ENCODE data around the gene JAZF1.

JAZF1 gene

DNA sequence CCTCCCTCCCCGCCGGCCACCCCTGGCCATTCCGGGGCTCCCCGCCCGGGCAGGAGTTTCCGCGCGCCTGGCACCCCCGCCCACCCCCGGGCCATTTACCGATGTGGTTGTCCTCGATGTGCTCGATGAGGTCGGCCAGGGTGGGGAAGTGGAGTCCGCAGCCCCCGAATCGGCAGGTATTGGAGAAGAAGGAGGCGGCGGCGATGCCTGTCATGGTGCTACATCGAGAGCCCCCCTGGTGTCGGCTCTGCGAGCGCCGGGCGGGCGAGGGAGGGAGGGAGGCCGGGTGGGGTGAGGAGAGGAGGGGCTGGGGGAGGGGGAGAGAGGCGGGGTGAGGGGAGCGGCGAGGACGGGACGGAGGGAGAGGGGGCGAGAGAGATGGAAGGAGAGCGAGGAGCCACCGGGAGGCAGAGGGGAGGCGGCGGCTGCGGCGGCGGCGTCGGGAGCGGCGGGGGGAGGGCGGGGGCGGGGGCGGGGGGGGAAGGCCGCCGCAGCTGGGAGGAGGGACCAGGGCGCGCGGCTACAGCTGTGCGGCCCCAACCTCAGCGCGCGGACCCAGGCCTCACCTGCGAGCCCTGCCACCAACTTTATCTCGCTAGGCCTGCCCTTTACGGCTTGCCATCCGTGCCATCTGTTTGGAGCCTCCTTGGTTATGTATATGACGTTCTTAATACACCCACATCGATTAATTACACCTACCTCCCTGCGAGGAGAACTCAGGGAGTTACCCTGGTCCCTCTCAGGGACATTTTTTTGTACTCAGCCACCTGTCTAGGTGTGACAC lies at the start of gene JAZF1:
JAZF1 (minus strand) TSS at position 432 of the 784 bp plus-strand sequence.
- DNase-seq: peak; percentile 76 to 85

DNA sequence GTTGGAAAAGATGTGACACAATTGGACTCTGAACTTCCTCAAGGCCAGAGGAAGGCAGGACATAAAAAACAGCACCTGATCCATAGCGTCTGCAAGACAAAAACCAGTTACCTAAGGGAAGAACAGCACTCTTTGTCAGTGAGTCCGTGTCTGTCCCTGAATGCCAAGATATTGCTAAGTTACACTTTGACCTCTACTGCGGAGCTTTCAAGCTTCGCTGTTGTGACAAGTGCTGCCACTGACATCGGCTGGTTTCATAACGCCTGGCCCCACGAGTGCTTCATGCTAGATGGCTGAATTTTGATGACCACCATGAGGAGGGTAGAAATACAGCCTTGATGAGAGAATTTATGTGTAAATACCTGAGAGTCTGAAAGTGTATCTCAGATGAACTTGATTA lies 49.7 kb upstream of the JAZF1 start:
- no peak for DNase-seq

DNA sequence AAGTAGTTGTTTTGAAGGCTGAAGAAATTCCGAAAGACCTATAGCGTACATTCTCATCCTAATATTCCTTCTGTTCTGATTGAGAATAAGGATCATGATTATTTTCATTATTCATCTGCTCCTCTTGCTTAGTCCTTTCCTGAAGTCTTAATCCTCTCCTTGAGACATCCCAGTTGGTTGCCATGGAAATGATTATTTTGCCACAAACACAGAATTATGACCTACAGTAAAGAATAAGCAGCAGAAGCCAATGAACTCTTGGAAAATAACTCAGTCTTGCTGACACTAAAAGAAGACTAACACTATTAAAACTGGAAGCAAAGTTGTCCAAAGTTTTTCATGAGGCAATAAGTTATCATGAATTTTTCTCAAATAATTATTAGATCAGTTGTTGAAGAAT lies 47.8 kb upstream of the JAZF1 start:
- no peak for DNase-seq

DNA sequence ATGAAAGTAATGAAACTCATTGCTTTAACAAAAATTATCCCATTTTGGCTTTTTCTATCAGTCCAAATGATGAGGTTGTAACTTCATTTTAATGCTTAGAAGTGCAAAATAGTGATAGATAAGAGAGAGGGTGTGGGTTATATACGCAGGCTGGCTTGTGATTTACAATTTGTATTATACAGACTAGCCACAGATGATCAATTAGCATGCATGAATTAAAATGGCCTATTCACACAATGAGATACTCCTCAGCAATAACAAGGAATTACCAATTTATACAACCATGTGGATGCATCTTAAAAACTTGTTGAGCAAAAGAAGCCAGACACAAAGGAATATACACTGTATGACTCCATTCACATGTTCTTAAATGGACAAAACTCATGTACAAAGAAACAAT lies 45.4 kb upstream of the JAZF1 start:
- no peak for DNase-seq

DNA sequence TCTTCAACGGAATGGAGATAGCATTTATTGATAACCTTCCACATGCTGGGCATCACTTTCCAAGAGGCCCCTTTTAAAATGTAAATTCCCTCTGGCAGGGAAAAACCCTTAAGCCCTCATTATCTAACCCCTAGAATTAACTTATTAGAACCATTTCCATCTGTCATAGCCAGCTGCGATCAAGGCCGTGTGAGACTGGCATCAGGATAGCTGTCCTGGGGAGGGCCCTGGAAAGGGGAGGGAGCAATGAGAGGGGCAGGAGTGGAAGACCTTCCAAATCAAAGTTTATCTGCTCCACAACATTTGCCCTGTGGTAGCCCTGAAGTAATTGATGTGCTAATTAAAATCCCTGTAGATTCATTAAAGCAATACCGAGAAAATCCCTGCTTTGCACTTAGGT lies 45.0 kb upstream of the JAZF1 start:
- no peak for DNase-seq

DNA sequence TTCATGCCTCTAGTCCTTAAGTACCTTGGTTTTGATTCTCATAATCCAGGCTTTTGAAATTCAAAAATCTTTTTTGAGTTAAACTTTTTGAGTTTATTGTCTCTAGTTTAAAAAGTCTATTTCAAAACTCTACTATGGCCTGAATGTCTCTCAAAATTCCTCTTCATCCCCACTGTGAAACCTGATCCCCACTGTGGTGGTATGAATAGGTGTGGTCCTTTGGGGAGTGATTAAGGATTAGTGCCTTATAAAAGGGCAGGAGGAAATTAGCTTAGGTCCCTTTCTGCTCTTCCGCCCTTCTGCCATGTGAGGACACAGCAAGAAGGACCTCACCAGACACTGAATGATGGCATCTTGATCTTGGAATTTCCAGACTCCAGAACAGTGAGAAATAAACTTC lies 44.1 kb upstream of the JAZF1 start:
- no peak for DNase-seq

DNA sequence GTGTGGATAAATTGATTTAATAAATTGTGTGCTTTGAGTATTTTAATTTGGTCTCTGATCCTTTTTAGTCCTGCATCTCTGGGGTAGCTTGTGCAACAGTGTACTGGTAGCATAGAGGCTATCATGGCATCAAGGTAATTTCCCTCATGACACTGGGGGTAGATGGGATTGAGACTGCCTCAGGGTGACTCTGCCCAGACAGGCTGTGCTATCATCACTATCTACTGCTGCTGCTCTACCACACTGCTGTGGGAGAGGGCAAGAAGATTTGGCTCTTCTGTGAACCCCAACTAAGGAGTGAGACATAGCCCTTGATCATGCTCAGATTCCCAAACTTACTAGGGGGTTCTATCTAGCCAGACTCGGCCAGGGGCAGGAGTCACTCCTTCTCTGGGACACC lies 43.6 kb upstream of the JAZF1 start:
- DNase-seq: no peak

DNA sequence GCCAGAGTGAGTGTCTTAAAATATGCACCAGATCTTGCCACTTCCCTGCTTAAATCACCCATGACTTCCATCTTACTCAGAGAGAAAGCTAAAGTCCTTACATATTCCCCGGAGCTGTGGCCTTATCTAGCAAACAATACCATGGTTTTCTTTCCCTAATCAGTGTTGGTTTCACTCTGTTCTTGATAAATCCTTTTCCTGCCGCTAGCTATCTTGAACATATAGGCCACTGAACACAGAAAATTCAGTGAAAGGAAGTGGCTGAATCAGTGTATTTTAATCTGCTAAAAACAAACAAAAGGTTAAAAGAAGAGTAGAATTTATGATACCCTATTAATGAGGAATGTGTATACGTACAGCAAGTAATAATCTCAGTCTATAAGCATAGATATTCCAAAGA lies 42.0 kb upstream of the JAZF1 start:
- DNase-seq: no peak

DNA sequence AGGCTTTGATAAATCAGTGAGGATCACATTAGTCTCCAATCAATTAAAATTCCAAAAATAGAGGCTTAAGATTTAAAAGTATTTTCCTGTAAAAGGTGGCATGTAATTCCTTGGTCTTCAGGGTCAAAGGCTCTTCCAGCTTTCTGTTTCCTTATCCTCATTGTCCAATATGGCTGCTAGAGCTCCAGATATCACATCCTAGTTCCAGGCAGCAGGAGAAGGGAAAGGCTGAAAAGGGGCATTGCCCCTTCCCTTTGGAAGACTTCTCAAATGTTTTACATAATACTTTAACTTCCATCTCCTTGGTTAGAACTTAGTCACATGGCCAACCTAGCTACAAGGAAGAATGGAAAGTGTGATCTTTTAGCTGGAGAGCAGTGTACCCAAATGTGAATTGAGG lies 39.2 kb upstream of the JAZF1 start:
- DNase-seq: no peak

DNA sequence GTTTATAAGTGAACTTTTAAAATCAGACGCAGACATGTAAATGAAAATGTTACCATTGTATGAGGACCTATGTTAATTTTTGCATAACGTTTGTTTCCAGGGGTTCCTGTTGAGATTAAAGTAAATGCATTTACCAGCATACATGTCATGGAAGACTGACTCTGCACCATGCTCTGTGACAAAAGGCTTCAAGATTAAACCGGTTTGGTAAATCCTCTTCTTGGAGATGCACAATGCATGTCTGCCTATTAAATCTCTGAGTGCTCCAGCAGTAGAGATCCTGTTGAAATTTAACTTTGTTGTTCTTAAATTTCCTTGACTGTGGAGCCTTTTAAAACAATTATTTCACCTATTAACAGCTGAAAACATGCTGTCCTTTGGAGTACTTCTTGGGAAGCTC lies 36.5 kb upstream of the JAZF1 start:
- DNase-seq: no peak

DNA sequence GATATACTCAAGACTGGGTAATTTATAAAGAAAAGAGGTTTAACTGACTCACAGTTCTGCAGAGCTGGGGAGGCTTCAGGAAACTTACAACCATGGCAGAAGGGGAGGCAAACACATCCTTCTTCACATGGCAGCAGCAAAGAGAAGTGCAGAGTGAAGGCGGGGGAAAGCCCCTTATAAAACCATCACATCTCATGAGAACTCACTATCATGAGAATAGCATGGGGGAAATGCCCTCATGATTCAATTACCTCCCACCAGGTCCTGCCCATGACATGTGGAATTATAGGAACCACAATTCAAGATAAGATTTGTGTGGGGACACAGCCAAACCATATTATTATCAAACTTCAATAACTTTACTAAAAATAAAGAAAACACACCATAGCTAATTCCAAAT lies 30.4 kb upstream of the JAZF1 start:
- no peak for DNase-seq

DNA sequence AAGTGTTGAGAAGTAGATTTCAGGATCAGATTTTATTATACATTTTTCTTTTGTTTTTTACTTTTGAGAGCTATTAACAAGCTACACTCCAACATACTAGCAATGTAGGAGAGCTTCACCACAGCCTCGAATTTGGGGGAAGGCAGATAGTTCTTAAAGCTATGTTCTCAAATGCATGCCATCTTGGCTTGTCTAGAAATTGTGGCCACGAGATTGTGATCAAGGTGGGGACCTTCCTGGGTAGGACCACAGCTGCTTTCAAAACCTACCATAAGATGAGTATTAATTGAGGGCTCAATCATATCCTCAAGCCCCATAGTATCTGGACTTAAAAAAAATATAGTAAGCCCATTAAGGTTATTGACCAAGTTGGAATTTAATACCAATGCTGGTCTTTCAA lies 27.9 kb upstream of the JAZF1 start:
- no peak for DNase-seq

DNA sequence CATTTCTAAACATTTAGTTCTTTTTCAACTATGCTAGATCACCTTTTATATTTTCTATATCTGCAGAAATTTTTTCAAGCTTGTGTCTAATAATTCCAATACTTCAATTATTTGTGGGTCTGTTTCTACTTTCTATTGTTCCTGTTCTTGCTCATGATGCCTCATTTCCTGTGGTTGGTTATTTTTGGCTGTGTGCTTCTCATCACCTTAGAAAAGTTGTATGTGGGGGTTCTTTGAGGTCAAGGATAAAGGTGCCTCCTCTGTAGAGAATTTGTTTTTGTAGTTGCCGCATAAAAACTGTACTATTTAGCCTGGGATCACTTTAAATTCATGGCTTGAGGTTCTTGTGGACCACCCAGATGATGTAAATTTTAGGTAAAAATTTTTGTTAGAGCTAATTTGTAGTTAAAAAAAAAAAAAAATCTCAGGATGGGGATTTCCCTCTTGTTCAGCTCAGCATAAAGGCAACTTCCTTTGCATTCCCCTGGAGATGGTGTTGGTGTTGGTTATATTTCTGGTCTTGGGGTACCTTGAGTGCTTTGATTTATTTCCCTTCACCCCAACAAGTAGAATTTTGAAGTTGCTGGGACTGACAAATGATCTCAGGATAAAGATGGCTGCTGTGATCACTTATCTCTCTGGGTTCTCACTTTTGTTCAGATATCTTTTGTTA lies 27.0 kb upstream of the JAZF1 start:
- DNase-seq: no peak

DNA sequence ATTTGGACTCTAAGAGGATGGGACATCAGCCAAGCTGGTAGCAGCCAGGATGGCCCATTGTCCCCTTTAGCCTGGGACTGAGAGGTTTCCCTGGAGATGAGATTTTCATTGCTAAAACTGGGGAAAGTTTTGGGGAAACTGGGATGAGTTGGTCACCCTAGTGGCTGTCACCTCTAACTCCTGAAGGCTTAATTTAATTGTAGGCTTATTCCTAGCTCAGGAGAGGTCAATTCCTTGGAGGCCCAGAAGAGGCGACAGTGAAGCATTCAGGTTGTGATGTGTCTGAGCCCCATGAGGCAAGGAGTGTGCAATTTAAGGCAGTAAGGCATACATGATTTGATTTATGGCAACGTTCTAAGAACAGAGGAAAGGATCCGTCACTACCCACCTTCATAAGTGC lies 24.9 kb upstream of the JAZF1 start:
- no peak for DNase-seq

DNA sequence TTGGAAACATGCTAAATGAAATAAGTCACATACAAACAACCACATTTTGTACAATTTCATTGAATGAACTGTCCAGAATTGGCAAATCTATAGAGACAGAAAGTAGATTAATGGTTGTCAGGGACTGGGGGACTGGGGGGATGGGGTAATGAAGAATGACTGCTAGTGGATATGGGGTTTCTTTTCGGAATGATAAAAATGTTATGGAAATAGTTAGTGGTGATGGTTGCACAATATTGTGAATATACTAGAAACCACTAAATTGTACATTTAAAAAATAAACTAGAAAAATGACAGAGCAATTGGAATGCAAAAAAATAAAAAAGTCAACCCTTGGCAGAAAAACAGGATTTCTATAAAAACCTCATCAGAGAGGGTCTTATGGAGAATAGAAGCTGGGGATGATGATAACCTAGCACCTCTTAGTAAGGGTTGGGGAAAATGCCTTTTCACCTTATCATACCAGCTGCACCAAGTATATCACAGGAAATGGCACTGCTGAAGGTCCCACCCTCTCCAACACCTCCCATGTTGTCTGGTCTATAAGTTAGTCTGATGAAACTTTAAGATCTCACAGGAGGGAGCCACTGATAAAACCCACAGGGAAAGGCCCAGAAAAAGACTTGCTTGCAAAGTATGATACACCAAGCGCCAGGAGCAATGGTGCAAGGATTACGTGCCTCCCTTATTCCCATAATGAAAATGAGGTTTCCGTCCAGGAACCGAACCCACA lies 23.1 kb upstream of the JAZF1 start:
- DNase-seq: no peak

DNA sequence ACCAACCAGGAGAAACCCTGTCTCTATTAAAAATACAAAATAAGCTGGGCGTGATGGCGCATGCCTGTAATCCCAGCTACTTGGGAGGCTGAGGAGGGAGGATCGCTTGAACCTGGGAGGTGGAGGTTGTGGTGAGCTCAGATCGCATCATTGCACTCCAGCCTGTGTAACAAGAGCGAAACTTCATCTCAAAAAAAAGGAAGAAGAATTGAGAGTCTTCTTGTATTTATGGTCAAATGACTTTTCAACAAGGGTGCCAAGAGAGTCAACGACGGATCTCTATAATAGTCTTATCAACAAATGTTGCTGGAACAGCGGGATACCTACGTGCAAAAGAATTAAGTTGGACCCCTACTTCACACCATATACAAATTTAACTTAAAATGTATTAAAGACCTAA lies 21.6 kb upstream of the JAZF1 start:
- DNase-seq: no peak

DNA sequence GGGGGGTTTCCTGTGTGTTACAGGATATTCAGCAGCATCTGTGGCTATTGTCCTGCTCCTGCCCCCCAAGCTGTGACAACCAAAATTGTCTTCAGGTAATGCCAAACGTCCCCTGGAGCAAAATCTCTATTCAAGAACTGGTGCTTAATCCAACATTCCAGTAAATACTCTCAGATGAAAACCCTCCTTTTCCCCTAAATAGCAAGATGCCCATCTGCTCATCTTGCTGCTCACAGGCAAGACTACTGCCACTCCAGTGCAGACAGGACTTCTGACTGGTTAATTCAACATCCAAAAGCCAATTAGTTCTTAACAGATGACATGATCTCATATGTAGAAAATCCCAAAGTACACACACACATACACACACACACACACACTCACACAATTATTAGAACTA lies 20.5 kb upstream of the JAZF1 start:
- DNase-seq: no peak

DNA sequence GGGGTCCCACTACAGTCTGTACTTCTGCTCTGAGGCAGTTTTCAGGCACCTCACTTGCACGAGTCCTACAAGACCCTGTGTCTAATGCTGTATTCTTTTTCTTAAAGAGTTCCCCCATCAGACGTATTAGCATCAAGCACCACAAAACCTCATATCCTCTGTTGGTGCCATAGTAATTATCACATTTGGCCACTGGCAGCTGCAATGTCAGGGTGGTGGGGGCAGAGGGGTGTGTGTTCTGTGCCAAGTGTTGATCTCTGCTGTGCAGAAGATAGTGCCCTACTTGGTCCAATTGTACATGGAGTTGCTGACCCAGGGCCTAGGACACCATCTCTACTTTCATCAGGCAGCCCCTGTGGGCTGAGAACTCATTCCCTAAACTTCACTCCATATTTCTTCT lies 20.0 kb upstream of the JAZF1 start:
- DNase-seq: no peak

DNA sequence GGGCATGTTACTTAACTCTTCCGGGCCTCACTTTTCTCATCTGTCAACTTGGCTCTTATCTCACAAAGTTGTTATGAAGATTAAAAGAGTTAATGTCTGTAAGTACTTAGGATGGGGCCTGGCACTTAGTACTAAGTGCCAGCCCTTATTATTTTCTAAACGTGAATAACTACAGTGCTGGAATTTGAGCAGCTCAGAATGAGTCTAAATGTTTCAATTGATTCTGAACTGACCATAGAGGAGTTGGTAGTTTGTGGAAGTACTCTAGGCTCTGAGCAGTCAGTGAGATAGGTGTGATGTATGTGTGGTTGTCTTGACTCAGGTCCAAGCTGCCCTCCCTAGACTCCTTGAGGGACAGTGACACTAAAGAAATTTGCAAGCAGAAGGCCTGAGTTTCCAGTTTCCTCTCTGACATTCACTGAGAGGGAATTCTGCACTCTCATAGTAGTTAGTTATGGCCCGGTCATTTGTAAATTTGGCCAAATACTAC lies 18.5 kb upstream of the JAZF1 start:
- no peak for DNase-seq

DNA sequence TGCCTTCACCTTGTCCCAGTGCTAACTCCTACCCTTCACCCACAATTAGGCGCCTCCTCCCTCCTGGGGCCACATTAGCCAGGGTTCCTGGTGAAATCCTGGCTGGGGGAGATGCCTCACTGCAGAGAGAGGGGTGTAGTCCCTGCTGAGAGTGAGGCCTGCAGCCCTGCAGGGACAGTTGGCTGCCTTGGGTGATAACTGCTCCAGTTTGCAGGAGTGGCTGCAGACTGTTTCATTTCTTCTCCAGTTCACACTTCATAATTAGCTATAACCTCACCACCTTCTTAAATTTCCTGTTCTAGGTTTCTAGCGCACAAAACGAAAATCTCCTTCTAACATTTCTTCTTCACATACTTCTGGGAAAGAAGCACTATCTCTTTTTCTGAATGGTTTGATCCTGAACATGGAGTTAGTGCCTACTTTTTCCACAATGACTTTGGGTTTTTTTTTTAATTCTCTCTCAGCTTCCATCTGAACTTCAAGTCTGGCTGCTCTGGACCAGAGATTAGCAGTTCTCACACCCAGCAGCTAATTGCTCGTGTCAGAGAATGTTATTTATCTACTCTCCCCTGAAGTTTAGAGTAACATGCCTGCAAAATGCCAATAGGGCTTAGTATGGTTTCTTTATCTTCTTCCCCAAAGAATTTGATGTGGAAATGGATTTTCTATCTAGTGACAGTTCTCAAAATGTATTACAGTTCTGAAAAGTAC lies 15.5 kb upstream of the JAZF1 start:
- DNase-seq: no peak

DNA sequence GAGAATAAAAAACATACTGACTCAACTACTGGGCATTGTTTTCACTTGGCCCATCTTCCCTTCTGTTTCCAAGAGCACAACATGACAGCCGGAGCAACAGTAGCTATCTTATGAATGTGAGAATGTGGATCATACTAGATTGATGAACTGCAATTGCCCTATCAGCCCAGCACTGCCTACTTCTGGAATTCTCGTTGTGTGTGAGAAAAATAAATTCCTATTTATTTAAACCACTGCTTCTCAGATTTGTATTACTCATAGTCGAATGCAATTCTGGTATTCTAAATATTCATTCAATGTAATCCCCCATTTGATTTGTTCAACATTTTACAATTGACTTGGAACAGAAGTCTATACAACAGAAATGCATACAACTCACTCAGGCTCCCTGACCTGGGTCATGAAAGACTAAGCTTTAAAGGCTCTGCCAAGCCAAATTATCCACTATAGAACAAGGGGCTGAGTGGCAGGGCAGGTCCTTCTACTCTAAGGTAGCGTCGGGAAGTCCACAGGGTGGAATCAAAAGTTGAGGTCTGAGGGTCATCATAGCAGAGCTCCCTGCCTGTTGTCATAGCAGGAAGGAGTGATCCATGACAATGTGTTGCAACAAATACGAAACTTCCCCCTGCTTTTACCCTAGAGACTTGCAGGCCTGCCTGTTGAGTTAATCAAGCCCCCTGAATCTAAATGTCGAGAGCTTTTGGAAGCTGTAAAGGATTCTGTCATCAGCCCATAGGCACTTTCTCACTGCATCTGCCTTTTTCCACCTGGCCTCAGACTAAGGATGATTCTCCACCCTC lies 12.4 kb upstream of the JAZF1 start:
- DNase-seq: no peak

DNA sequence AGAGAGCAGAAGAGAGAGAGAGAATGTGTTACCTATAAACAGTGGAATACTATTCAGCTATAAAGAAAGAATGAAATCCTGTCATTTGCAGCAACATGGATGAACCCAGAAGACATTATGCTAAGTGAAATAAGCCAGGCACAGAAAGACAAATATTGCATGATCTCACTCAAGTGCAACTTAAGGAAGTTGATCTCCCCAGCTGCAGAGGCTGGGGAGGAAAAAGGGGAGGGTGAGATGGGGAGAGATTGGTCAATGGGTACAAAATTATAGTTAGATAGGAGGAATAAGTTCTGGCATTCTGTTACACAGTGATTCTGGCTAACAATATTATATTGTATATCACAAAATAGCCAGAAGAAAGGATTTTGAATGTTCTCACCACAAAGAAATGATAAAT lies 11.2 kb upstream of the JAZF1 start:
- DNase-seq: no peak
